ENCODE data around the gene PXN.
A peak's percentile ranks its signal among the peaks of the same experiment; 100 is the strongest.

The PXN gene

GRCh38 chr12:120227233-120228040 is 38.1 kb downstream of the PXN start:
- TF ChIP-seq CTCF (conservative IDR thresholded peaks at IDR 0.05; ENCODE audit: low read depth, low read length): no peak
- H3K4me3 ChIP-seq (ENCODE audit: low read depth, low read length): no peak overlapping the region
- no peak for DNase-seq (ENCODE audit: low read depth)

GRCh38 chr12:120225852-120226640 is 39.5 kb downstream of the PXN start:
- DNase-seq (ENCODE audit: low read depth): no peak
- no peak overlapping the region for H3K4me3 ChIP-seq (ENCODE audit: low read depth, low read length)
- TF ChIP-seq CTCF (conservative IDR thresholded peaks at IDR 0.05; ENCODE audit: low read depth, low read length): peak; percentile 31

GRCh38 chr12:120225200-120225558 is 40.4 kb downstream of the PXN start:
- TF ChIP-seq CTCF (conservative IDR thresholded peaks at IDR 0.05; ENCODE audit: low read depth, low read length): no peak
- DNase-seq (ENCODE audit: low read depth): no peak
- H3K4me3 ChIP-seq (ENCODE audit: low read depth, low read length): no peak overlapping the region

GRCh38 chr12:120224304-120225199 is 41.0 kb downstream of the PXN start:
- peak; percentile 39 for DNase-seq (ENCODE audit: low read depth)
- no peak for TF ChIP-seq CTCF (conservative IDR thresholded peaks at IDR 0.05; ENCODE audit: low read depth, low read length)
- H3K4me3 ChIP-seq (ENCODE audit: low read depth, low read length): no peak overlapping the region

GRCh38 chr12:120223458-120224303 is 41.8 kb downstream of the PXN start:
- TF ChIP-seq CTCF (conservative IDR thresholded peaks at IDR 0.05; ENCODE audit: low read depth, low read length): no peak
- H3K4me3 ChIP-seq (ENCODE audit: low read depth, low read length): no peak overlapping the region
- no peak for DNase-seq (ENCODE audit: low read depth)

- DNase-seq (ENCODE audit: low read depth): no peak
Observed at GRCh38 chr12:120222288-120222832, 43.2 kb downstream of the PXN start.

More at GRCh38 chr12:120222288-120222832, 43.2 kb downstream of the PXN start:
- H3K4me3 ChIP-seq (ENCODE audit: low read depth, low read length): no peak overlapping the region
- no peak for TF ChIP-seq CTCF (conservative IDR thresholded peaks at IDR 0.05; ENCODE audit: low read depth, low read length)

All from choroid plexus epithelial cell (primary cell).